Thoracic aorta (tissue), 2 donors: ENCODE results near the gene AHDC1. TPM values are rescaled to one million over a fixed set of nuclear protein-coding genes. Genes with fewer than 3 reads are reported as not detected.

Experiments
- ATAC-seq: fragments of 150-250 bp; one replicate; pipeline ENCODE4 v1.8.0; 2017; ENCODE audit warnings: low read depth; ENCODE audit not compliant: insufficient number of reproducible peaks, low FRiP score
- DNase-seq: peaks from one replicate; pipeline ENCODE4 v3.0.0-alpha.2; 2020; ENCODE audit warnings: low spot score
- H3K27ac ChIP-seq, 2 donors: fragments of 200-600 bp; sonication (generic); 1 replicate in 1 of 2; 2 replicates in 1 of 2; pipeline ENCODE4 v1.5.1; 2016; ENCODE audit warnings: mild to moderate bottlenecking in 2 of 2, moderate library complexity in 2 of 2
- H3K27me3 ChIP-seq: fragments of 200-600 bp; sonication (generic); replicated peaks from 2 replicates; pipeline ENCODE4 v1.6.0; 2016; ENCODE audit warnings: mild to moderate bottlenecking; ENCODE audit not compliant: insufficient read depth
- H3K36me3 ChIP-seq: fragments of 200-600 bp; sonication (generic); one replicate; pipeline ENCODE4 v1.5.1; 2016
- H3K4me1 ChIP-seq, 2 donors: fragments of 200-600 bp; sonication (generic); 1 replicate in 1 of 2; 2 replicates in 1 of 2; pipeline versions ENCODE4 v1.5.1 to v1.6.0; 2016; ENCODE audit warnings: low read depth in 2 of 2, mild to moderate bottlenecking in 1 of 2; ENCODE audit not compliant: control insufficient read depth in 1 of 2
- H3K4me3 ChIP-seq: fragments of 200-600 bp; sonication (generic); 2 replicates; pipeline ENCODE4 v1.5.1; 2016; ENCODE audit warnings: mild to moderate bottlenecking
- H3K9me3 ChIP-seq: fragments of 200-600 bp; sonication (generic); 2 replicates; pipeline ENCODE4 v1.5.1; 2016
- total RNA-seq, 2 donors: library from RNA; depleted of rRNA; stranded (reverse); fragments of >200 nt; gene quantifications; one replicate each; pipeline versions ENCODE4 v1.1.0 to v1.2.3, GENCODE V29; 2016
- TF ChIP-seq, protein P1 (sequence below): fragments of 200-600 bp; sonication (generic); IDR thresholded peaks from one replicate; pipeline ENCODE4 v1.5.1; 2019; ENCODE audit warnings: antibody characterized with exemption

The AHDC1 gene
- total RNA-seq, 2 donors from 2014 or later, result 38.3 to 55.4 TPM

DNA sequence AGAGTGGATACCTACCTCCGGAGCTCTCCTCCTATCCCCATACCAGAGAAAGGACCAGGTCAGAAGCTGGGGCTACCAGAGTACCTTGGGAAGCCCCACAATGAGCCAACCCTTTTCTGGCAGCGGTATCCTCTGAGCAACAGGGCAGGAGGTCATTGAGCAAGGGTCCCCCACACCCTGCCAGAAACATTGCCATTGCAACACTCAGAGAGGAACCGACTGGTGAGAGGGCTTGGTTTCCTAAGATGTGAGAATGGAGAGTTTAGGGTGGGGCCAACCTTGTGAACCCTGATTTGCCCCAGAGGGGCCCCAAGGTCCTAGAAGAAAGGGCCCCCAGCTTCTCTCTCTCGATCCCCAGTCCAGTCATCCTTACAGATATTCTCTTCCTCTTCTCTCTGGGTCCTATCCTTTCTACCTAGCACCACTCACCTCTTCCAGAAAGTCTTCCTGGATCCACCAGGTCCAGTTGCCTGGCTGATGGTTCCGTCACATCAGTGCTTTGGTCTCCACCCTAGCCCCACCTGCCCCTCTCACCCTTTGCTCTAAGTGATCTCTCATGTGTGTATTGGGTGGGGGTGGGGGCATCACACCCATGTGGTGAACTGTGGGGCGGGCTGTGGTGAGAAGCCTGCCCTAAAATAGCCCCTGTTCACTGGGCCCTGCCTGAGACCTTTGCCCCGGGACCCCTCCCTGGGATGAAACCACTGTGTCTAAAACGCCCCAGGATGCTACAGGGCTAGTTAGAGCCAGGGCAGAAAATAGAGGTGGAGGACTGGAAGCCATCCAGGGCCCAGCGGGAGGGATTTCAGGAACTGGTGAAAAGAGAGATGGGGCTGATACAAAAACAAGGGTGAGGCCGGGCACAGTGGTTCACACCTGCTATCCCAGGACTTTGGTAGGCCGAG, 22.3 kb upstream of the AHDC1 start:
- DNase-seq (no peak), ATAC-seq (no peak)
- Histone ChIP-seq H3K36me3 (no peaks in the 10 kb centered on the region), H3K27ac (no peak overlapping the region), H3K4me1 (peaks cover 6 to 13% of the 10 kb centered on the region in 2 donors), H3K4me3 (no peak overlapping the region), H3K9me3 (no peaks in the 10 kb centered on the region), H3K27me3 (no peaks in the 10 kb centered on the region)
- TF ChIP-seq, protein P1, sequence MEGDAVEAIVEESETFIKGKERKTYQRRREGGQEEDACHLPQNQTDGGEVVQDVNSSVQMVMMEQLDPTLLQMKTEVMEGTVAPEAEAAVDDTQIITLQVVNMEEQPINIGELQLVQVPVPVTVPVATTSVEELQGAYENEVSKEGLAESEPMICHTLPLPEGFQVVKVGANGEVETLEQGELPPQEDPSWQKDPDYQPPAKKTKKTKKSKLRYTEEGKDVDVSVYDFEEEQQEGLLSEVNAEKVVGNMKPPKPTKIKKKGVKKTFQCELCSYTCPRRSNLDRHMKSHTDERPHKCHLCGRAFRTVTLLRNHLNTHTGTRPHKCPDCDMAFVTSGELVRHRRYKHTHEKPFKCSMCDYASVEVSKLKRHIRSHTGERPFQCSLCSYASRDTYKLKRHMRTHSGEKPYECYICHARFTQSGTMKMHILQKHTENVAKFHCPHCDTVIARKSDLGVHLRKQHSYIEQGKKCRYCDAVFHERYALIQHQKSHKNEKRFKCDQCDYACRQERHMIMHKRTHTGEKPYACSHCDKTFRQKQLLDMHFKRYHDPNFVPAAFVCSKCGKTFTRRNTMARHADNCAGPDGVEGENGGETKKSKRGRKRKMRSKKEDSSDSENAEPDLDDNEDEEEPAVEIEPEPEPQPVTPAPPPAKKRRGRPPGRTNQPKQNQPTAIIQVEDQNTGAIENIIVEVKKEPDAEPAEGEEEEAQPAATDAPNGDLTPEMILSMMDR, result no peak

DNA sequence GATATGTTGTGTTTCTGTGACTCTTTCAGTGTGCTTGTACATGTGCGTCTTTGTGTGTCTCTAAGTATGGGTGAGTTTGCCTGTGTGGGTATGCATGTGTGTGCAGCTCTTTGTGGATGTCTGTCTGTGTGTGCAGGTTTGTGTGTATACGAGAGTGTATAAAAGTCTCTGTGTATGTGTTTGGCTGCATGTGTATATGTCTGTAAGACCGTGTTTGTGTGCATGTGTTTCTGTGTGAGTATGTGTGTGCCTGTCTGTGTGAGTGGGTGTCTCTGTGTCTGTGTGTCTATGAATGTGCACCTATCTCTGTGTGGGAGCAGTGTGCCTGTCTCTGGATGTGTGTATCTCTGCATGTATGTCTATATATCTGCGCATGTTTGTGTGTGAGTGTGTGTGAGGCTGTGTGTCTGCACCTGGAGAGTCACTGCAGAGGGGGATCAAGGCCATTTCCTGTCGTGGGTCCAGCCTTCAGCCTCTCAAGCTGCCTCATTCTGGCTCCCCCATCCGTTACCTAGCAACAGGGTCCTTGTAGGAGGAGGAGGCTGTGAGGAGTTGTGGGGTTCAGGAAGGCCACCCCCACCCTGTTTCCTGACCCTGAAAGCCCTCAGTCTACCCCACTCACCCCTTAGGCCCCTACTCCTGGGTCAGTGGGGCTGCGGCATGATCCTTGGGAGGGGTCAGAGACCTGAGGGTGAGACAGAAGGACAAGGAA, 20.7 kb upstream of the AHDC1 start:
- H3K27ac ChIP-seq, result no peak overlapping the region
- no peak for ATAC-seq

DNA sequence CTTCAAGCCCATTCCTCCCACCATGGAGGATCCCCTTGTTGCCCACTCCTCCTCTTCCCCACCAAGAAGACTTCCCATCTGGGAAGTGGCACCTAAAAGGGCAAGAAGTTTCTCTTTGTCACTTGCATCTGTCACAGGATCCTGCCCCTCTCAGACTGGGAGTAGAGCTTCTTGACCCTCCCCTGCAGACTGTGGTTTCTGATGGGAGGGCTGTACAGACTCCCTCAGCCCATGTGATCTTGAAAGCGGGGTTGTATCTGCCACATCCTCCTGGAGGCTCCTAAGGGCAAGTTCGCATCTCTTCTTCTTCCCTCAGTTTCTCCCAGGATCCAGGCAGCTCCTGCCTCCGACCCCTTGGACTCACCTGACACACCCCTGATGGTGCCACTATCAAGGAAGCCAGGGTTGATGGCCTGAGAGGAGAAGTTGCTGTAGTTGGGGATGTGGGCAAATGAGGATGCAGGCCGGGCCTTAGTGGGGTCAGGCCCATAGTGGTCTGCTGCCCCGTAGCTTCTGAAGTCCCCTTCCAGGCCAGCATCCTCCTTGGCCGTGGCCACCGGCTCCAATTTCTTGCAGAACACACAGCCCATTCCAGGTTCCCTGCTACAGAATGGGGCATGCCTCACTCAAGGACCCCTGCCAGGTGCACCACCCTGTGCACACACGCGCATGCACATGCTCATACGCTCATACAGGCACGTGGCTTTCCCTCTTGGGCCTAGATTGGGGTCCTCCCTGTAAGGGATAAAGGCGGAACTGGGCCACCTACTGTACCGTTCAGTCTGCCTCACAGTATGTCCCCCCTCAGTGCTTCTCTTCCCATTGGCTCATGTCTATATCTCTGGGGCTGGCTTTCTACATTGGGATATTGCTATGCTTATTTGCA, 19.6 kb upstream of the AHDC1 start:
- Histone ChIP-seq H3K9me3 (no peaks in the 10 kb centered on the region), H3K27me3 (no peaks in the 10 kb centered on the region), H3K36me3 (no peaks in the 10 kb centered on the region), H3K27ac (no peak overlapping the region), H3K4me3 (no peak overlapping the region), H3K4me1 (peaks cover 0 to under 1% of the 10 kb centered on the region in 2 donors)
- DNase-seq (no peak), ATAC-seq (no peak)
- TF ChIP-seq, protein P1, result no peak

More for the DNA sequence above, 20.7 kb upstream of the AHDC1 start:
- TF ChIP-seq, protein P1, result no peak
- DNase-seq, result no peak
- Histone ChIP-seq H3K9me3 (no peaks in the 10 kb centered on the region), H3K4me1 (peaks cover 0 to 3% of the 10 kb centered on the region in 2 donors), H3K4me3 (no peak overlapping the region), H3K36me3 (no peaks in the 10 kb centered on the region), H3K27me3 (no peaks in the 10 kb centered on the region)

DNA sequence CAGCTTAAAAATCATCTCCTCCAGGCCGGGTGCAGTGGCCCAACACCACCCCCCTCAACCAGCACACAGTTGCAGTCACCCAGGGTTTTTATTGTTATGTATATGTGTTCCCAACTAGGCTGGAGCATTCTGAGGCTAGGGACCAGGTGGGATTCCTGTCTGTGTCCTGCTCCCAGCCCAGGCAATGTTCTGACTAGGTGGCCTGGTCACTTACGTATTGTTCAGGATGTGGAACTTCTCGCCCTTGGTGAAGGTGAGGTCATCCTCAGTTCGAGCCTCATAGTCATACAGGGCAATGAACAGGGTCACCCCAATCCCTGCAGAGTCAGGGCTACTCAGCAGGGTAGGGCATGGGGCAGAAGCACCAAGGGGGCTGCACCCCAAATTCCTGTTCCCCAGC, 18.9 kb upstream of the AHDC1 start:
- Histone ChIP-seq H3K4me1 (no peaks in the 10 kb centered on the region), H3K4me3 (no peak overlapping the region), H3K9me3 (no peaks in the 10 kb centered on the region), H3K36me3 (no peaks in the 10 kb centered on the region), H3K27me3 (no peaks in the 10 kb centered on the region), H3K27ac (no peak overlapping the region)
- no peak for DNase-seq
- TF ChIP-seq, protein P1, result no peak
- ATAC-seq, result no peak
